ENCODE results near the gene DIPK1A. TPM values are rescaled to one million over a fixed set of nuclear protein-coding genes. Genes with fewer than 3 reads are reported as not detected.

The DIPK1A gene
- total RNA-seq, 1 donor from 2014 or later: 3.6 TPM

- H3K4me1 Mint-ChIP-seq: no peaks in the 10 kb centered on the region
These were observed 106.0 kb downstream of the DIPK1A start for GRCh38 chr1:92855236-92855635.

GRCh38 chr1:92854101-92854785 lies 107.0 kb downstream of the DIPK1A start:
- Histone ChIP-seq H3K27ac (no peak overlapping the region), H3K79me2 (ENCODE audit: low read depth) (no peaks in the 10 kb centered on the region), H3F3A (ENCODE audit: low read depth) (no peaks in the 10 kb centered on the region), H2AFZ (replicated peaks) (no peak overlapping the region), H3K27me3 (no peaks in the 10 kb centered on the region), H3K4me1 (no peaks in the 10 kb centered on the region), H3K9ac (no peak overlapping the region), H4K20me1 (ENCODE audit: low read depth) (no peaks in the 10 kb centered on the region), H3K4me3 (no peak overlapping the region), H3K4me2 (no peak overlapping the region), H3K9me3 (ENCODE audit: low read depth) (no peaks in the 10 kb centered on the region), H3K36me3 (no peaks in the 10 kb centered on the region)
- no peak for TF ChIP-seq EZH2phosphoT487 (IDR thresholded peaks at IDR 0.05)
- no peak for TF ChIP-seq CTCF (IDR thresholded peaks at IDR 0.05)
- TF ChIP-seq EZH2 (IDR thresholded peaks at IDR 0.05): no peak
- Mint-ChIP-seq H3K9me3 (no peaks in the 10 kb centered on the region), H3K27me3 (ENCODE audit: insufficient read depth, low read depth) (no peaks in the 10 kb centered on the region), H3K27ac (no peak overlapping the region), H3K4me3 (no peak overlapping the region), H3K36me3 (no peaks in the 10 kb centered on the region), H3K4me1 (no peaks in the 10 kb centered on the region)
- no peak for DNase-seq (ENCODE audit: low spot score)

More at GRCh38 chr1:92855236-92855635, 106.0 kb downstream of the DIPK1A start:
- Histone ChIP-seq H2AFZ (replicated peaks) (no peak overlapping the region), H3K36me3 (no peaks in the 10 kb centered on the region), H3K4me3 (no peak overlapping the region), H3K9ac (no peak overlapping the region), H3F3A (ENCODE audit: low read depth) (no peaks in the 10 kb centered on the region), H3K9me3 (ENCODE audit: low read depth) (no peaks in the 10 kb centered on the region), H4K20me1 (ENCODE audit: low read depth) (no peaks in the 10 kb centered on the region), H3K27ac (no peak overlapping the region), H3K4me1 (no peaks in the 10 kb centered on the region), H3K79me2 (ENCODE audit: low read depth) (no peaks in the 10 kb centered on the region), H3K4me2 (no peak overlapping the region), H3K27me3 (no peaks in the 10 kb centered on the region)
- DNase-seq (ENCODE audit: low spot score): no peak
- Mint-ChIP-seq H3K36me3 (no peaks in the 10 kb centered on the region), H3K27ac (no peak overlapping the region), H3K4me3 (no peak overlapping the region), H3K9me3 (no peaks in the 10 kb centered on the region), H3K27me3 (ENCODE audit: insufficient read depth, low read depth) (no peaks in the 10 kb centered on the region)
- TF ChIP-seq CTCF (IDR thresholded peaks at IDR 0.05) (no peak), EZH2phosphoT487 (IDR thresholded peaks at IDR 0.05) (no peak), EZH2 (IDR thresholded peaks at IDR 0.05) (no peak)

- no peak for DNase-seq (ENCODE audit: low spot score)
- no peaks in the 10 kb centered on the region for H3K79me2 ChIP-seq (ENCODE audit: low read depth)
- H3K4me2 ChIP-seq: no peak overlapping the region
- H4K20me1 ChIP-seq (ENCODE audit: low read depth): no peaks in the 10 kb centered on the region
- H3K4me1 ChIP-seq: no peaks in the 10 kb centered on the region
- H2AFZ ChIP-seq (replicated peaks): no peak overlapping the region
- no peak overlapping the region for H3K4me3 Mint-ChIP-seq
- TF ChIP-seq EZH2phosphoT487 (IDR thresholded peaks at IDR 0.05): no peak
- TF ChIP-seq CTCF (IDR thresholded peaks at IDR 0.05): no peak
- TF ChIP-seq EZH2 (IDR thresholded peaks at IDR 0.05): no peak
- H3K4me3 ChIP-seq: no peak overlapping the region
- H3K27me3 Mint-ChIP-seq (ENCODE audit: insufficient read depth, low read depth): no peaks in the 10 kb centered on the region
- H3K4me1 Mint-ChIP-seq: no peaks in the 10 kb centered on the region
- H3K27ac ChIP-seq: no peak overlapping the region
- H3F3A ChIP-seq (ENCODE audit: low read depth): peaks cover under 1% of the 10 kb centered on the region
- H3K9ac ChIP-seq: no peak overlapping the region
- H3K36me3 ChIP-seq: no peaks in the 10 kb centered on the region
- H3K27me3 ChIP-seq: no peaks in the 10 kb centered on the region
- H3K9me3 Mint-ChIP-seq: no peaks in the 10 kb centered on the region
- no peak overlapping the region for H3K27ac Mint-ChIP-seq
- H3K9me3 ChIP-seq (ENCODE audit: low read depth): no peaks in the 10 kb centered on the region
- H3K36me3 Mint-ChIP-seq: no peaks in the 10 kb centered on the region
These were observed 108.0 kb downstream of the DIPK1A start for GRCh38 chr1:92853299-92853698.

Data from neural progenitor cell (in vitro differentiated cells).